Dermis microvascular lymphatic vessel endothelial cell (primary cell): ENCODE results near the gene CCL3. TPM values are rescaled to one million over a fixed set of nuclear protein-coding genes. Genes with fewer than 3 reads are reported as not detected.
"Not testable (repeated sequence)": the region's sequence is repeated elsewhere in the genome, so short reads cannot be mapped to it uniquely, and the experiment has no call there.

ENCODE experiments used
- DNase-seq, 2 donors: peaks; one replicate each; pipeline versions ENCODE4 v3.0.0 to v3.0.0-alpha.2; 2010; ENCODE audit warnings: low read depth in 2 of 2
- total RNA-seq: library from RNA; depleted of rRNA; stranded (reverse); fragments of >200 nt; gene quantifications from 2 replicates; pipeline ENCODE4 v1.2.1, GENCODE V29; 2014

Gene CCL3
- total RNA-seq, 1 donor from 2014 or later = not detected

- DNase-seq = not testable (repeated sequence)
Observed at GRCh38 chr17:36087471-36087870, 2.5 kb downstream of the CCL3 start.

- no peak for DNase-seq
Observed at GRCh38 chr17:36086791-36087190, 3.2 kb downstream of the CCL3 start.

GRCh38 chr17:36085765-36086164 lies 4.2 kb downstream of the CCL3 start:
- DNase-seq = no peak

- DNase-seq = not testable (repeated sequence)
Observed at GRCh38 chr17:36083691-36084090, 6.3 kb downstream of the CCL3 start.

GRCh38 chr17:36082482-36083120 lies 7.3 kb downstream of the CCL3 start:
- DNase-seq = not testable (repeated sequence)

- DNase-seq = not testable (repeated sequence)
Observed at GRCh38 chr17:36081681-36082471, 8.1 kb downstream of the CCL3 start.

- DNase-seq = no peak
Observed at GRCh38 chr17:36074365-36074764, 15.6 kb downstream of the CCL3 start.

- DNase-seq = peak; percentile 24 to 54
Observed at GRCh38 chr17:36072431-36073121, 17.4 kb downstream of the CCL3 start.

GRCh38 chr17:36071751-36072150 lies 18.2 kb downstream of the CCL3 start:
- DNase-seq = no peak

- DNase-seq = no peak
Observed at GRCh38 chr17:36070427-36070826, 19.5 kb downstream of the CCL3 start.

- DNase-seq = no peak
Observed at GRCh38 chr17:36069136-36069535, 20.8 kb downstream of the CCL3 start.

GRCh38 chr17:36068524-36068923 lies 21.4 kb downstream of the CCL3 start:
- no peak for DNase-seq

GRCh38 chr17:36066365-36066985 lies 23.5 kb downstream of the CCL3 start:
- no peak for DNase-seq

GRCh38 chr17:36063786-36064541 lies 26.0 kb downstream of the CCL3 start, which contains the start of gene CCL18:
TSS of gene CCL18 (plus strand) at chr17:36064272. CDS start at chr17:36064343, 71 bp downstream.
- DNase-seq = no peak

GRCh38 chr17:36060816-36061215 lies 29.1 kb downstream of the CCL3 start:
- DNase-seq = no peak

GRCh38 chr17:36059406-36059805 lies 30.5 kb downstream of the CCL3 start:
- no peak for DNase-seq

GRCh38 chr17:36057911-36058310 lies 32.0 kb downstream of the CCL3 start:
- DNase-seq = no peak

- DNase-seq = no peak
Observed at GRCh38 chr17:36055921-36056520, 33.9 kb downstream of the CCL3 start.

- DNase-seq = no peak
Observed at GRCh38 chr17:36055171-36055570, 34.8 kb downstream of the CCL3 start.

- DNase-seq = no peak
Observed at GRCh38 chr17:36049643-36050042, 40.3 kb downstream of the CCL3 start.

GRCh38 chr17:36048066-36048465 lies 41.9 kb downstream of the CCL3 start:
- no peak for DNase-seq
